Measurements from ENCODE around the gene XIRP2.

GRCh38 chr2:167275046-167275445 lies 386.8 kb downstream of the XIRP2 start:
- TF ChIP-seq, protein P1, sequence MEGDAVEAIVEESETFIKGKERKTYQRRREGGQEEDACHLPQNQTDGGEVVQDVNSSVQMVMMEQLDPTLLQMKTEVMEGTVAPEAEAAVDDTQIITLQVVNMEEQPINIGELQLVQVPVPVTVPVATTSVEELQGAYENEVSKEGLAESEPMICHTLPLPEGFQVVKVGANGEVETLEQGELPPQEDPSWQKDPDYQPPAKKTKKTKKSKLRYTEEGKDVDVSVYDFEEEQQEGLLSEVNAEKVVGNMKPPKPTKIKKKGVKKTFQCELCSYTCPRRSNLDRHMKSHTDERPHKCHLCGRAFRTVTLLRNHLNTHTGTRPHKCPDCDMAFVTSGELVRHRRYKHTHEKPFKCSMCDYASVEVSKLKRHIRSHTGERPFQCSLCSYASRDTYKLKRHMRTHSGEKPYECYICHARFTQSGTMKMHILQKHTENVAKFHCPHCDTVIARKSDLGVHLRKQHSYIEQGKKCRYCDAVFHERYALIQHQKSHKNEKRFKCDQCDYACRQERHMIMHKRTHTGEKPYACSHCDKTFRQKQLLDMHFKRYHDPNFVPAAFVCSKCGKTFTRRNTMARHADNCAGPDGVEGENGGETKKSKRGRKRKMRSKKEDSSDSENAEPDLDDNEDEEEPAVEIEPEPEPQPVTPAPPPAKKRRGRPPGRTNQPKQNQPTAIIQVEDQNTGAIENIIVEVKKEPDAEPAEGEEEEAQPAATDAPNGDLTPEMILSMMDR (IDR thresholded peaks at IDR 0.05 in 4 of 5, conservative IDR thresholded peaks at IDR 0.05 in 1 of 5): no peak
- no peak for TF ChIP-seq POLR2A (IDR thresholded peaks at IDR 0.05)
